GM12801 (cell line): ENCODE results near the gene ASAP3.

Experiments
- CTCF ChIP-seq: IDR thresholded peaks from one replicate; pipeline ENCODE4 v1.5.1; 2011; ENCODE audit warnings: control low read depth; ENCODE audit not compliant: insufficient read length; ENCODE audit errors: extremely low read depth

ASAP3 gene

GRCh38 chr1:23399229-23399628, 84.8 kb downstream of the ASAP3 start:
- no peak for TF ChIP-seq CTCF

- no peak for TF ChIP-seq CTCF
Observed at GRCh38 chr1:23397908-23398307, 86.1 kb downstream of the ASAP3 start.

GRCh38 chr1:23396380-23396779, 87.6 kb downstream of the ASAP3 start:
- no peak for TF ChIP-seq CTCF

- no peak for TF ChIP-seq CTCF
Observed at GRCh38 chr1:23395849-23396248, 88.1 kb downstream of the ASAP3 start.

- TF ChIP-seq CTCF, result no peak
Observed at GRCh38 chr1:23395154-23395724, 88.7 kb downstream of the ASAP3 start.

GRCh38 chr1:23394684-23395083, 89.3 kb downstream of the ASAP3 start:
- TF ChIP-seq CTCF, result no peak

- no peak for TF ChIP-seq CTCF
Observed at GRCh38 chr1:23394181-23394580, 89.8 kb downstream of the ASAP3 start.
